ENCODE data around the gene USP31. TPM values are rescaled to one million over a fixed set of nuclear protein-coding genes. Genes with fewer than 3 reads are reported as not detected.
A peak's percentile ranks its signal among the peaks of the same experiment; 100 is the strongest.

Gene USP31
- total and polyA plus RNA-seq, 2 experiments from 2014 or later = 3.3 to 6.4 TPM

GRCh38 chr16:23152386-23153178, 3.3 kb upstream of the USP31 start:
- peaks cover 6% of the 10 kb centered on the region for H3K4me1 ChIP-seq (ENCODE audit: insufficient read depth)
- H3K79me2 ChIP-seq = peaks cover 10% of the 10 kb centered on the region
- no peaks in the 10 kb centered on the region for H3K27me3 ChIP-seq
- H3K9me2 ChIP-seq (replicated peaks; ENCODE audit: insufficient read depth) = no peaks in the 10 kb centered on the region
- no peak overlapping the region for H3K4me2 ChIP-seq
- H4K20me1 ChIP-seq (ENCODE audit: insufficient read depth, poor library complexity, severe bottlenecking) = peaks cover 1% of the 10 kb centered on the region
- no peaks in the 10 kb centered on the region for H3K36me3 ChIP-seq (replicated peaks; ENCODE audit: insufficient read depth, low read depth)
- TF ChIP-seq, protein P1, sequence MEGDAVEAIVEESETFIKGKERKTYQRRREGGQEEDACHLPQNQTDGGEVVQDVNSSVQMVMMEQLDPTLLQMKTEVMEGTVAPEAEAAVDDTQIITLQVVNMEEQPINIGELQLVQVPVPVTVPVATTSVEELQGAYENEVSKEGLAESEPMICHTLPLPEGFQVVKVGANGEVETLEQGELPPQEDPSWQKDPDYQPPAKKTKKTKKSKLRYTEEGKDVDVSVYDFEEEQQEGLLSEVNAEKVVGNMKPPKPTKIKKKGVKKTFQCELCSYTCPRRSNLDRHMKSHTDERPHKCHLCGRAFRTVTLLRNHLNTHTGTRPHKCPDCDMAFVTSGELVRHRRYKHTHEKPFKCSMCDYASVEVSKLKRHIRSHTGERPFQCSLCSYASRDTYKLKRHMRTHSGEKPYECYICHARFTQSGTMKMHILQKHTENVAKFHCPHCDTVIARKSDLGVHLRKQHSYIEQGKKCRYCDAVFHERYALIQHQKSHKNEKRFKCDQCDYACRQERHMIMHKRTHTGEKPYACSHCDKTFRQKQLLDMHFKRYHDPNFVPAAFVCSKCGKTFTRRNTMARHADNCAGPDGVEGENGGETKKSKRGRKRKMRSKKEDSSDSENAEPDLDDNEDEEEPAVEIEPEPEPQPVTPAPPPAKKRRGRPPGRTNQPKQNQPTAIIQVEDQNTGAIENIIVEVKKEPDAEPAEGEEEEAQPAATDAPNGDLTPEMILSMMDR (IDR thresholded peaks at IDR 0.05; ENCODE audit: poor library complexity) = no peak
- TF ChIP-seq EZH2 (IDR thresholded peaks at IDR 0.05; ENCODE audit: borderline replicate concordance) = no peak
- TF ChIP-seq EZH2phosphoT487 (IDR thresholded peaks at IDR 0.05; ENCODE audit: low read depth, severe bottlenecking, unreplicated experiment) = no peak
- 87% methylated on average over 12 of the region's 12 CpGs for WGBS (ENCODE audit: low lambda C conversion rate, missing lambda C conversion rate)
- no peak overlapping the region for H3K4me3 ChIP-seq
- H2AFZ ChIP-seq = no peak overlapping the region
- no peaks in the 10 kb centered on the region for H3K9me3 ChIP-seq (ENCODE audit: low read depth)
- DNase-seq (ENCODE audit: low spot score) = no peak
- H3K27ac ChIP-seq = no peak overlapping the region

GRCh38 chr16:23149993-23150364, 727 bp upstream of the USP31 start:
- Histone ChIP-seq H3K4me3 (peak overlapping the region; percentile 24), H3K27ac (no peak overlapping the region), H4K20me1 (ENCODE audit: insufficient read depth, poor library complexity, severe bottlenecking) (peaks cover 6% of the 10 kb centered on the region), H3K4me1 (ENCODE audit: insufficient read depth) (peaks cover 6% of the 10 kb centered on the region), H3K4me2 (peak overlapping the region; percentile 96), H3K9me3 (ENCODE audit: low read depth) (no peaks in the 10 kb centered on the region), H3K27me3 (no peaks in the 10 kb centered on the region), H3K9me2 (replicated peaks; ENCODE audit: insufficient read depth) (no peaks in the 10 kb centered on the region), H2AFZ (peak overlapping the region; percentile 76), H3K36me3 (replicated peaks; ENCODE audit: insufficient read depth, low read depth) (no peaks in the 10 kb centered on the region), H3K79me2 (peaks cover 28% of the 10 kb centered on the region)
- 73% methylated on average over 4 of the region's 4 CpGs for WGBS (ENCODE audit: low lambda C conversion rate, missing lambda C conversion rate)
- no peak for DNase-seq (ENCODE audit: low spot score)
- TF ChIP-seq EZH2phosphoT487 (IDR thresholded peaks at IDR 0.05; ENCODE audit: low read depth, severe bottlenecking, unreplicated experiment) (no peak), EZH2 (IDR thresholded peaks at IDR 0.05; ENCODE audit: borderline replicate concordance) (no peak)
- TF ChIP-seq, protein P1 (IDR thresholded peaks at IDR 0.05; ENCODE audit: poor library complexity) = no peak

GRCh38 chr16:23148513-23149266, 562 bp downstream of the USP31 start:
- peak overlapping the region; percentile 83 for H2AFZ ChIP-seq
- TF ChIP-seq, protein P1 (IDR thresholded peaks at IDR 0.05; ENCODE audit: poor library complexity) = no peak
- TF ChIP-seq EZH2 (IDR thresholded peaks at IDR 0.05; ENCODE audit: borderline replicate concordance) (no peak), EZH2phosphoT487 (IDR thresholded peaks at IDR 0.05; ENCODE audit: low read depth, severe bottlenecking, unreplicated experiment) (no peak)

More at GRCh38 chr16:23148513-23149266, 562 bp downstream of the USP31 start:
- no peaks in the 10 kb centered on the region for H3K9me3 ChIP-seq (ENCODE audit: low read depth)
- peaks cover 41% of the 10 kb centered on the region for H3K79me2 ChIP-seq
- WGBS (ENCODE audit: low lambda C conversion rate, missing lambda C conversion rate) = 2% methylated on average over 35 of the region's 103 CpGs
- H3K4me2 ChIP-seq = peak overlapping the region; percentile 100
- H3K4me3 ChIP-seq = peak overlapping the region; percentile 72
- no peaks in the 10 kb centered on the region for H3K36me3 ChIP-seq (replicated peaks; ENCODE audit: insufficient read depth, low read depth)
- H3K27me3 ChIP-seq = no peaks in the 10 kb centered on the region
- H3K27ac ChIP-seq = no peak overlapping the region
- H3K9me2 ChIP-seq (replicated peaks; ENCODE audit: insufficient read depth) = no peaks in the 10 kb centered on the region
- peaks cover 6% of the 10 kb centered on the region for H3K4me1 ChIP-seq (ENCODE audit: insufficient read depth)
- peaks cover 6% of the 10 kb centered on the region for H4K20me1 ChIP-seq (ENCODE audit: insufficient read depth, poor library complexity, severe bottlenecking)
- DNase-seq (ENCODE audit: low spot score) = peak; percentile 71

Data from hepatocyte (in vitro differentiated cells).